ENCODE results near the gene OR52E1. TPM values are rescaled to one million over a fixed set of nuclear protein-coding genes. Genes with fewer than 3 reads are reported as not detected.

OR52E1 gene
- total RNA-seq, 1 donor from 2014 or later, result not detected

DNA sequence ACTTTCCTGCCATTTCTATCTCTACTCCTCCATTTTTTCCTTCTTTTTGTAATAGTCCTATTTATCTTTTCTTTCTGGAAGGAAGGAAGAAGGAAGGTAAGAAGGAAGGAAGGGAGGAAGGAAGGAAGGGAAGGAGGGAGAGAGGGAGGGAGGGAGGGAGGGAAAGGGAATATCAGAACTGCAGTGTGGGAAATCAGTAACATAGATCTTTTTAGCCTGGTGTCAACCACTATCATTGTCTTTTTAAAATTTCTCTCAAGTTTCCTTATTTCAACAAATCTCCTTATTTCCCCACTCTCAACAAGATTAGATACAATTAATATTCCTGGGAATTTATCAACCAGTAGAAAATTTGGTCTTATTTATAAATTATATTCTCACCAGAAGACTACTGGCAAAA is 33.7 kb downstream of the OR52E1 start:
- H3K4me3 ChIP-seq (ENCODE audit: low read depth, low read length), result no peak overlapping the region
- DNase-seq (ENCODE audit: low read depth), result no peak
- TF ChIP-seq, protein P1, sequence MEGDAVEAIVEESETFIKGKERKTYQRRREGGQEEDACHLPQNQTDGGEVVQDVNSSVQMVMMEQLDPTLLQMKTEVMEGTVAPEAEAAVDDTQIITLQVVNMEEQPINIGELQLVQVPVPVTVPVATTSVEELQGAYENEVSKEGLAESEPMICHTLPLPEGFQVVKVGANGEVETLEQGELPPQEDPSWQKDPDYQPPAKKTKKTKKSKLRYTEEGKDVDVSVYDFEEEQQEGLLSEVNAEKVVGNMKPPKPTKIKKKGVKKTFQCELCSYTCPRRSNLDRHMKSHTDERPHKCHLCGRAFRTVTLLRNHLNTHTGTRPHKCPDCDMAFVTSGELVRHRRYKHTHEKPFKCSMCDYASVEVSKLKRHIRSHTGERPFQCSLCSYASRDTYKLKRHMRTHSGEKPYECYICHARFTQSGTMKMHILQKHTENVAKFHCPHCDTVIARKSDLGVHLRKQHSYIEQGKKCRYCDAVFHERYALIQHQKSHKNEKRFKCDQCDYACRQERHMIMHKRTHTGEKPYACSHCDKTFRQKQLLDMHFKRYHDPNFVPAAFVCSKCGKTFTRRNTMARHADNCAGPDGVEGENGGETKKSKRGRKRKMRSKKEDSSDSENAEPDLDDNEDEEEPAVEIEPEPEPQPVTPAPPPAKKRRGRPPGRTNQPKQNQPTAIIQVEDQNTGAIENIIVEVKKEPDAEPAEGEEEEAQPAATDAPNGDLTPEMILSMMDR (conservative IDR thresholded peaks at IDR 0.05; ENCODE audit: low read depth, low read length), result no peak

DNA sequence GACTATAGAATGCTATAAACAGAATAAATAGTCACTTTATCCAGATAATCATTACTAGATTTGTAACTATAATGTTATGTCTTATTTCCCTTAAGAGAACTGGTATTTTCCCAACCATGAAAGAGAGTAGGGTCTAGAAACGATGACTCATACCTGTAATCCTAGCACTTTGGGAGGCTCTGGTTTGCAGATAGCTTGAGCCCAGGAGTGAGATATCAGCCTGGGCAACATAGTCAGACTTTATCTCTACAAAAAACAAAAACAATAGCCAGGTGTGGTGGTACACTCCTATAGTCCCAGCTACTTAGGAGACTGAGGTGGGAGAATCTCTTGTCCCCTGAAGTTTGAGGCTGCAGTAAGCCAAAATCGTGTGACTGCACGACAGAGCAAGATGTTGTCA is 37.9 kb downstream of the OR52E1 start:
- TF ChIP-seq, protein P1 (conservative IDR thresholded peaks at IDR 0.05; ENCODE audit: low read depth, low read length), result no peak
- H3K4me3 ChIP-seq (ENCODE audit: low read depth, low read length), result no peak overlapping the region

DNA sequence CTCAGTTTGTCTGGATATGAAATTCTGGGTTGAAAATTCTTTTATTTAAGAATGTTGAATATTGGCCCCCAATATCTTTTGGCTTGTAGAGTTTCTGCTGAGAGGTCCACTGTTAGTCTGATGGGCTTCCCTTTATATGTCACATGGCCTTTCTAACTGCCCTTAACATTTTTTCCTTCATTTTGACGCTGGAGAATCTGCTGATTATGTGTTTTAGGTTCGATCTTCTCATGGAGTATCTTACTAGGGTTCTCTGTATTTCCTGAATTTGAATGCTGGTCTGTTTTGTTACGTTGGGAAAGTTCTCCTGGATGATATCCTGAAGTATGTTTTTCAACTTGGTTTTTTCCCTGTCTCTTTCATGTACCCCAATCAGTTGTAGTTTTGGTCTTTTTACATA is 46.0 kb downstream of the OR52E1 start:
- TF ChIP-seq, protein P1 (conservative IDR thresholded peaks at IDR 0.05; ENCODE audit: low read depth, low read length), result no peak
- no peak for DNase-seq (ENCODE audit: low read depth)
- no peak overlapping the region for H3K4me3 ChIP-seq (ENCODE audit: low read depth, low read length)

More for the DNA sequence above, 37.9 kb downstream of the OR52E1 start:
- DNase-seq (ENCODE audit: low read depth), result no peak

DNA sequence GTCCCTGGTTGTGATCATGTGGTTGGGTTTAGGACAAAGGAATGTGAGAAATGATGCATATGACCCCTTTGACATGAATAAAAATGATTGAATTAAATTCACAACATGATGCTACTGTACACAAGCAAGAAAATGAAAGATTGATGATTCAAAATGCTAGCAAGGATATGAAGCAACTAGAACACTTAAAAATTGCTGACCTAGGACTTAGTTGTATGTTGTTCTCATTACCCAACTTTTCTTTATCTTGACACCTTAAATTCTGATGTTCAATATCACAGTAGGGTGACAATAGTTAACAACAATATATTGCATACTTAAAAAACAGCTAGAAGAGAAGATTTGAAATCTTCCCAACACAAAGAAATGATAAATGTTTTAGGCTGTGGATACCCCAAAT is 48.2 kb downstream of the OR52E1 start:
- no peak for DNase-seq (ENCODE audit: low read depth)

DNA sequence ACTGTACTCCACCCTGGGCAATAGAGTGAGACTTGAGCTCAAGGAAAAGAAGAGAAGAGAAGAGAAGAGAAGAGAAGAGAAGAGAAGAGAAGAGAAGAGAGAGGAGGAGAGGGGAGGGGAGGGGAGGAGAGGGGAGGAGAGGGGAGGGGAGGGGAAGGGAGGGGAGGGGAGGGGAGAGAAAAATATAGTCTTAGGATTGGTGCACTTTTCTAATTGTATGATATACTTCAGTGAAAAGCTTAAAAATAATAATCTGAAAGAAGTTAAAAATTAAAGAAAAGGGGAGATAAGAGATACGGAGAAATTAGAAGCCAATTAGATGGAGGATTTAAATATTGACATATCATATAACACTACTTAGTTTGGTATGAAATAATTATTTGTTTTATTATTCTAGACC is 49.5 kb downstream of the OR52E1 start:
- DNase-seq (ENCODE audit: low read depth), result no peak

More for the DNA sequence above, 48.2 kb downstream of the OR52E1 start:
- TF ChIP-seq, protein P1 (conservative IDR thresholded peaks at IDR 0.05; ENCODE audit: low read depth, low read length), result no peak
- H3K4me3 ChIP-seq (ENCODE audit: low read depth, low read length), result no peak overlapping the region

More for the DNA sequence above, 49.5 kb downstream of the OR52E1 start:
- TF ChIP-seq, protein P1 (conservative IDR thresholded peaks at IDR 0.05; ENCODE audit: low read depth, low read length), result no peak
- no peak overlapping the region for H3K4me3 ChIP-seq (ENCODE audit: low read depth, low read length)

Other genes starting within 250 kb of the OR52E1 start
- gene OR51F2, start 248.3 kb upstream of the OR52E1 start, total RNA-seq, result not detected in 2 replicates
- gene OR51S1, start 220.4 kb upstream of the OR52E1 start, total RNA-seq, result not detected in 2 replicates
- gene OR51T1, start 187.7 kb upstream of the OR52E1 start, total RNA-seq, result not detected in 2 replicates
- not detected in 2 replicates for gene OR51A7, start 165.8 kb upstream of the OR52E1 start, total RNA-seq
- not detected in 2 replicates for gene OR51G2, start 150.2 kb upstream of the OR52E1 start, total RNA-seq
- gene OR51G1, start 145.2 kb upstream of the OR52E1 start, total RNA-seq, result not detected in 2 replicates
- not detected in 2 replicates for gene OR51A4, start 122.0 kb upstream of the OR52E1 start, total RNA-seq
- gene OR51A2, start 113.9 kb upstream of the OR52E1 start, total RNA-seq, result not detected in 2 replicates
- gene OR51L1, start 74.7 kb upstream of the OR52E1 start, total RNA-seq, result not detected in 2 replicates
- gene OR52J3, start 23.0 kb upstream of the OR52E1 start, total RNA-seq, result not detected in 2 replicates
- not detected in 2 replicates for gene OR52E2, start 9.9 kb upstream of the OR52E1 start, total RNA-seq
- not detected in 2 replicates for gene OR52A5, start 68.8 kb downstream of the OR52E1 start, total RNA-seq
- gene OR52A1, start 85.2 kb downstream of the OR52E1 start, total RNA-seq, result not detected in 2 replicates
- gene OR51V1, start 131.1 kb downstream of the OR52E1 start, total RNA-seq, result not detected in 2 replicates
- gene HBB, start 157.5 kb downstream of the OR52E1 start, total RNA-seq, result not detected in 2 replicates
- not detected in 2 replicates for gene HBD, start 164.9 kb downstream of the OR52E1 start, total RNA-seq
- not detected in 2 replicates for gene HBG1, start 180.3 kb downstream of the OR52E1 start, total RNA-seq
- not detected in 2 replicates for gene HBG2, start 185.2 kb downstream of the OR52E1 start, total RNA-seq
- not detected in 2 replicates for gene HBE1, start 200.4 kb downstream of the OR52E1 start, total RNA-seq
- gene OR51B4, start 232.4 kb downstream of the OR52E1 start, total RNA-seq, result not detected in 2 replicates

All from epithelial cell of proximal tubule (primary cell).